Endothelial cell of umbilical vein (primary cell): Measurements from ENCODE around the gene ANGPTL5. TPM values are rescaled to one million over a fixed set of nuclear protein-coding genes. Genes with fewer than 3 reads are reported as not detected.
A peak's percentile ranks its signal among the peaks of the same experiment; 100 is the strongest.

Experiments
- BruUV-seq: library from RNA; stranded (reverse); fragments of 400-500 nt; replicated peaks from 2 replicates; lab custom pipeline; 2021; lab: Mats Ljungman, UMichigan
- CTCF ChIA-PET: fragments of 300-600, 350-600 bp; sonication (Branson Sonifier 250); formaldehyde crosslinking; loops from one replicate; lab custom pipeline; 2021; ENCODE audit warnings: antibody characterized with exemption, inconsistent platforms; lab: Charles Lee
- POLR2A ChIA-PET: fragments of 300-600, 350-600 bp; sonication (Branson Sonifier 250); formaldehyde crosslinking; loops from one replicate; lab custom pipeline; 2021; ENCODE audit warnings: antibody characterized with exemption, inconsistent platforms; lab: Charles Lee
- DNase-seq: peaks from one replicate; pipeline ENCODE4 v3.0.0-alpha.2; 2011; ENCODE audit warnings: low read depth, low spot score
- FAIRE-seq: peaks from 2 replicates; lab custom pipeline; 2011; peaks lifted over from hg19 to GRCh38; lab: Jason Lieb, UNC
- H2AFZ ChIP-seq: 2 replicates; pipeline ENCODE4 v1.6.0; 2012; ENCODE audit warnings: low read depth, low read length, control low read depth, inconsistent platforms
- H3K27ac ChIP-seq: 2 replicates; pipeline ENCODE4 v1.5.1; 2011; ENCODE audit warnings: low read depth, mild to moderate bottlenecking, control low read depth, low read length, moderate library complexity; ENCODE audit not compliant: insufficient read depth
- H3K27me3 ChIP-seq, 2 experiments: 2 replicates each; pipeline versions ENCODE4 v1.6.0 to v1.6.1; 2011; ENCODE audit warnings: low read length in 2 of 2, mixed read lengths in 1 of 2; ENCODE audit not compliant: control insufficient read depth in 2 of 2, insufficient read depth in 2 of 2
- H3K36me3 ChIP-seq, 2 experiments: 2 replicates in 1 of 2; 3 replicates in 1 of 2; pipeline ENCODE4 v1.5.1; 2011; ENCODE audit warnings: low read length in 2 of 2, mild to moderate bottlenecking in 1 of 2, moderate library complexity in 1 of 2; ENCODE audit not compliant: control insufficient read depth in 2 of 2, insufficient read depth in 2 of 2; ENCODE audit errors: extremely low read depth in 1 of 2
- H3K4me1 ChIP-seq: 3 replicates; pipeline ENCODE4 v1.5.1; 2011; ENCODE audit warnings: mild to moderate bottlenecking, low read length; ENCODE audit not compliant: control insufficient read depth, insufficient read depth; ENCODE audit errors: extremely low read depth
- H3K4me2 ChIP-seq: 2 replicates; pipeline ENCODE4 v1.6.1; 2011; ENCODE audit warnings: low read length, control low read depth, mixed read lengths; ENCODE audit not compliant: insufficient read depth
- H3K4me3 ChIP-seq, 3 experiments: fragments of 200-600 bp in 1 of 3; sonication (generic), shearing (Covaris generic) in 1 of 3; replicated peaks in 1 of 3; 2 replicates each; pipeline ENCODE4 v1.5.1; 2011 to 2016; ENCODE audit warnings: control low read depth in 3 of 3, low read length in 3 of 3, mild to moderate bottlenecking in 2 of 3, inconsistent platforms in 1 of 3, low read depth in 1 of 3, moderate library complexity in 1 of 3; ENCODE audit not compliant: insufficient read depth in 1 of 3
- H3K79me2 ChIP-seq: 2 replicates; pipeline ENCODE4 v1.6.0; 2012; ENCODE audit warnings: low read length, inconsistent platforms; ENCODE audit not compliant: control insufficient read depth, insufficient read depth
- H3K9ac ChIP-seq: replicated peaks from 2 replicates; pipeline ENCODE3; 2011; ENCODE audit warnings: low read length, control low read depth; ENCODE audit not compliant: insufficient read depth; ENCODE audit errors: extremely low read depth
- H3K9me1 ChIP-seq: replicated peaks from 3 replicates; pipeline ENCODE4 v1.6.0; 2011; ENCODE audit warnings: mild to moderate bottlenecking, low read length; ENCODE audit not compliant: control insufficient read depth, insufficient read depth; ENCODE audit errors: extremely low read depth
- H3K9me3 ChIP-seq: replicated peaks from 2 replicates; pipeline ENCODE4 v1.5.1; 2012; ENCODE audit warnings: low read length, inconsistent platforms; ENCODE audit not compliant: control insufficient read depth, insufficient read depth
- H4K20me1 ChIP-seq: replicated peaks from 2 replicates; pipeline ENCODE3; 2011; ENCODE audit warnings: mild to moderate bottlenecking, low read length; ENCODE audit not compliant: control insufficient read depth, insufficient read depth; ENCODE audit errors: extremely low read depth
- CTCF ChIP-seq, 2 donors: IDR thresholded peaks; 1 replicate in 1 of 2; 2 replicates in 1 of 2; pipeline ENCODE4 v1.5.1; 2011; ENCODE audit warnings: low read length in 2 of 2, mild to moderate bottlenecking in 2 of 2, moderate library complexity in 2 of 2, control low read depth in 1 of 2, inconsistent platforms in 1 of 2, low read depth in 1 of 2; ENCODE audit not compliant: insufficient read depth in 1 of 2; ENCODE audit errors: extremely low read depth in 1 of 2
- EZH2 ChIP-seq: IDR thresholded peaks from 2 replicates; pipeline ENCODE4 v1.6.1; 2012; ENCODE audit warnings: borderline replicate concordance, low read depth, mild to moderate bottlenecking, moderate library complexity, low read length, inconsistent platforms; ENCODE audit not compliant: severe bottlenecking
- FOS ChIP-seq: IDR thresholded peaks from 2 replicates; pipeline ENCODE4 v1.6.1; 2011; ENCODE audit warnings: mild to moderate bottlenecking, low read length, moderate library complexity, borderline replicate concordance; ENCODE audit not compliant: insufficient read depth
- GATA2 ChIP-seq: IDR thresholded peaks from 2 replicates; pipeline ENCODE4 v1.7.0; 2011; ENCODE audit warnings: low read depth, mild to moderate bottlenecking, moderate library complexity, mixed read lengths, low read length; ENCODE audit not compliant: insufficient read length, insufficient read depth
- JUN ChIP-seq: IDR thresholded peaks from 2 replicates; pipeline ENCODE4 v1.6.1; 2011; ENCODE audit warnings: borderline replicate concordance, low read depth; ENCODE audit not compliant: insufficient read length, insufficient read depth
- MAX ChIP-seq: IDR thresholded peaks from 2 replicates; pipeline ENCODE4 v1.6.1; 2011; ENCODE audit not compliant: insufficient read depth, insufficient read length
- MYC ChIP-seq: IDR thresholded peaks from one replicate; pipeline ENCODE4 v1.6.1; 2011; ENCODE audit warnings: mild to moderate bottlenecking, low read depth, low read length
- POLR2A ChIP-seq: IDR thresholded peaks from 2 replicates; pipeline ENCODE4 v1.6.1; 2012; ENCODE audit warnings: low read depth, mild to moderate bottlenecking, control low read depth, low read length
- POLR2AphosphoS5 ChIP-seq: IDR thresholded peaks from 2 replicates; pipeline ENCODE4 v1.6.1; 2012; ENCODE audit warnings: low read depth, mild to moderate bottlenecking, control low read depth, low read length, moderate library complexity; ENCODE audit not compliant: insufficient read depth
- dilution Hi-C: fragments of 300-500 bp; cut with MboI; formaldehyde crosslinking; loops from one replicate; pipeline ENCODE4 v1.15.0; 2019; ENCODE audit warnings: low sequenced_read_pairs; ENCODE audit not compliant: extremely low pct_ligation_motif_present
- intact Hi-C: fragments of 100-400 bp; cut with micrococcal nuclease; formaldehyde crosslinking; loops from one replicate; pipeline ENCODE4 v1.10.0; 2022
- polyA plus RNA-seq, 4 experiments: library from polyadenylated mRNA; depleted of rRNA in 3 of 4; stranded (reverse) in 3 of 4; unstranded in 1 of 4; fragments of >200 nt; gene quantifications; 2 replicates each; pipeline versions ENCODE4 v1.2.1 to v1.2.3, GENCODE V29; 2011 to 2012; ENCODE audit warnings: missing spikeins in 1 of 4
- total RNA-seq: library from RNA; stranded (reverse); gene quantifications from 2 replicates; pipeline ENCODE4 v1.2.3, GENCODE V29; 2021

ANGPTL5 gene
- total and polyA plus RNA-seq, 2 donors (not counting 3 experiments of a cell fraction or from before 2014, with no cell fraction given) = 0.12 TPM; not detected in 1

DNA sequence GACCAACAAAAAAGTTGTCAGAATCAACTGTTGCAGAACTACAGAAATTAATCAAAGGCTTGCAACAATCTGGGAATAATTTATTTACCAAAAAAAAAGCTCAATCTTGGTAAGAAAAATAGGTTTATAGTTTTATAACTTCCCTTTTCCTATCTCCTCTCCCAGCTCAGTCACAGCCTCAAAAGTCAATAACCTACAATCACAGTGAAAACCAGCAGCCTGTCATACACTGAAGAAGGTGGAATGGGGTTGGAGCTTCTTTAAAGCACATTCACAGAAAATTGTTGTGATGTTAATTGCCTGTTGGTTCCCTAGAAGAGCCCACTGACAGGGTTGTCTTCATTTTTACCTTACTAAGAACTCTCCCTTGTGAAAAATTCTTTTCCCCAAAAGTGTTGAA, 52.2 kb downstream of the ANGPTL5 start:
- Histone ChIP-seq H4K20me1 (no peaks in the 10 kb centered on the region), H3K9ac (peak overlapping the region; percentile 46), H3K27me3 (no peaks in the 10 kb centered on the region), H3K27ac (peak overlapping the region; percentile 84), H3K4me2 (no peak overlapping the region), H3K4me1 (peaks cover 48% of the 10 kb centered on the region), H3K79me2 (no peaks in the 10 kb centered on the region), H2AFZ (no peak overlapping the region), H3K4me3 (no peak overlapping the region), H3K9me3 (no peaks in the 10 kb centered on the region), H3K36me3 (no peaks in the 10 kb centered on the region), H3K9me1 (no peaks in the 10 kb centered on the region)
- ChIA-PET POLR2A (interaction anchor here (1.2 kb wide), 2 partner anchors 49 to 51 kb away, joined by 6 to 7 read pairs; partner anchors contain the start of gene CEP126), CTCF (interaction anchor here (1.1 to 10.9 kb wide), 9 partner anchors 13 to 802 kb away, joined by 3 to 621 read pairs (median 6); partner anchors contain the start of gene CEP126)
- BruUV-seq = TSS peak; percentile 66
- DNase-seq (no peak), FAIRE-seq (no peak)
- intact Hi-C loops (loop anchor here (10.0 kb wide), 2 partner anchors 361 to 401 kb away; no protein-coding TSS in a partner anchor), dilution Hi-C loops (no loop called here)
- TF ChIP-seq EZH2 (no peak), JUN (no peak), CTCF (IDR thresholded peaks at IDR 0.05; ENCODE audit: extremely low read depth in 1 of 2, insufficient read depth in 1 of 2, low read depth in 1 of 2, low read length in 2 of 2) (no peak), MYC (no peak), POLR2AphosphoS5 (no peak), MAX (no peak), FOS (no peak), GATA2 (no peak), POLR2A (no peak)
